ENCODE data around the gene BIN1.

GRCh38 chr2:127082974-127083373 lies 24.0 kb downstream of the BIN1 start:
- TF ChIP-seq POLR2AphosphoS5 (IDR thresholded peaks at IDR 0.05; ENCODE audit: low read depth, low read length) (no peak), CTCF (IDR thresholded peaks at IDR 0.05) (no peak), TCF7L2 (IDR thresholded peaks at IDR 0.05; ENCODE audit: low read depth, low read length) (no peak), SIN3A (IDR thresholded peaks at IDR 0.05; ENCODE audit: borderline replicate concordance, insufficient read depth, low read depth, low read length) (no peak), REST (IDR thresholded peaks at IDR 0.05; ENCODE audit: insufficient read depth in 1 of 2, low read depth in 2 of 2, low read length in 1 of 2) (no peak)

Data from Panc1 (cell line).